Nephron progenitor cell (in vitro differentiated cells): ENCODE measurements around the gene CHIC2.

Source experiments
- DNase-seq: peaks from one replicate; pipeline ENCODE4 v3.0.0; 2021
- H3K27ac Mint-ChIP-seq: 2 replicates; pipeline ENCODE4 v1.8.0; 2021; ENCODE audit warnings: mild to moderate bottlenecking, moderate library complexity, mixed read lengths
- H3K27me3 Mint-ChIP-seq: 2 replicates; pipeline ENCODE4 v1.8.0; 2021; ENCODE audit warnings: mild to moderate bottlenecking, low read depth, mixed read lengths; ENCODE audit not compliant: poor library complexity
- H3K36me3 Mint-ChIP-seq: 2 replicates; pipeline ENCODE4 v1.8.0; 2021; ENCODE audit warnings: low read depth, mixed read lengths
- H3K4me1 Mint-ChIP-seq: 2 replicates; pipeline ENCODE4 v1.8.0; 2021; ENCODE audit warnings: mixed read lengths
- H3K4me3 Mint-ChIP-seq: 2 replicates; pipeline ENCODE4 v1.8.0; 2021; ENCODE audit warnings: mild to moderate bottlenecking, moderate library complexity, mixed read lengths
- H3K9me3 Mint-ChIP-seq: 2 replicates; pipeline ENCODE4 v1.8.0; 2021; ENCODE audit warnings: mild to moderate bottlenecking, moderate library complexity, mixed read lengths
- TF ChIP-seq, protein P1 (sequence below): fragments of 200-600 bp; sonication (generic); IDR thresholded peaks from 2 replicates; pipeline ENCODE4 v1.5.0; 2021; ENCODE audit warnings: antibody characterized with exemption

CHIC2 gene

DNA sequence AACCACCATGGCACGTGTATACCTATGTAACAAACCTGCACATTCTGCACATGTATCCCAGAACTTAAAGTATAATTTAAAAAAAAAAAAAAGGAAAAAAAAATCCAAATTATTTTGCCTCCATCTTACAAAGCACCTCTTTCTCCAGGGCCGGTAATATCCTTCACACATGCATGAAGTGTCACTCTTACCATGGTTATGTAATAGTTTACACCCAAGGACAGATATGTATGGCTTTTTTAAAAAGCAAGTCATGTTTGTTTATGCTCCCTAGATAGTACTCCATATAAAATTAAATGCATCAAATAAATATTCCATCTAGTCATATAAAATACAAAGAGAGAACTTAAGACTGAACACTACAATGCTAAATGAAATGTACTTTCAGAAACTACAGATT lies 22.5 kb downstream of the CHIC2 start:
- Mint-ChIP-seq H3K27me3 (no peaks in the 10 kb centered on the region), H3K4me3 (no peak overlapping the region), H3K27ac (no peak overlapping the region), H3K36me3 (peaks cover 67% of the 10 kb centered on the region), H3K4me1 (no peaks in the 10 kb centered on the region), H3K9me3 (peaks cover 29% of the 10 kb centered on the region)
- no peak for DNase-seq
- TF ChIP-seq, protein P1, sequence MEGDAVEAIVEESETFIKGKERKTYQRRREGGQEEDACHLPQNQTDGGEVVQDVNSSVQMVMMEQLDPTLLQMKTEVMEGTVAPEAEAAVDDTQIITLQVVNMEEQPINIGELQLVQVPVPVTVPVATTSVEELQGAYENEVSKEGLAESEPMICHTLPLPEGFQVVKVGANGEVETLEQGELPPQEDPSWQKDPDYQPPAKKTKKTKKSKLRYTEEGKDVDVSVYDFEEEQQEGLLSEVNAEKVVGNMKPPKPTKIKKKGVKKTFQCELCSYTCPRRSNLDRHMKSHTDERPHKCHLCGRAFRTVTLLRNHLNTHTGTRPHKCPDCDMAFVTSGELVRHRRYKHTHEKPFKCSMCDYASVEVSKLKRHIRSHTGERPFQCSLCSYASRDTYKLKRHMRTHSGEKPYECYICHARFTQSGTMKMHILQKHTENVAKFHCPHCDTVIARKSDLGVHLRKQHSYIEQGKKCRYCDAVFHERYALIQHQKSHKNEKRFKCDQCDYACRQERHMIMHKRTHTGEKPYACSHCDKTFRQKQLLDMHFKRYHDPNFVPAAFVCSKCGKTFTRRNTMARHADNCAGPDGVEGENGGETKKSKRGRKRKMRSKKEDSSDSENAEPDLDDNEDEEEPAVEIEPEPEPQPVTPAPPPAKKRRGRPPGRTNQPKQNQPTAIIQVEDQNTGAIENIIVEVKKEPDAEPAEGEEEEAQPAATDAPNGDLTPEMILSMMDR: no peak

- no peak for DNase-seq
- H3K4me1 Mint-ChIP-seq: peaks cover 3% of the 10 kb centered on the region
- peaks cover 67% of the 10 kb centered on the region for H3K36me3 Mint-ChIP-seq
- no peaks in the 10 kb centered on the region for H3K27me3 Mint-ChIP-seq
- peaks cover 20% of the 10 kb centered on the region for H3K9me3 Mint-ChIP-seq
- TF ChIP-seq, protein P1: no peak
- H3K4me3 Mint-ChIP-seq: no peak overlapping the region
- no peak overlapping the region for H3K27ac Mint-ChIP-seq
Observed at GRCh38 chr4:54041100-54041499, 23.3 kb downstream of the CHIC2 start.

- TF ChIP-seq, protein P1: no peak
- Mint-ChIP-seq H3K4me3 (no peak overlapping the region), H3K36me3 (peaks cover 77% of the 10 kb centered on the region), H3K9me3 (peaks cover 17% of the 10 kb centered on the region), H3K27me3 (no peaks in the 10 kb centered on the region), H3K27ac (no peak overlapping the region), H3K4me1 (peaks cover 6% of the 10 kb centered on the region)
- no peak for DNase-seq
Observed at GRCh38 chr4:54038056-54038455, 26.3 kb downstream of the CHIC2 start.

GRCh38 chr4:54036184-54036583 lies 28.2 kb downstream of the CHIC2 start:
- Mint-ChIP-seq H3K27me3 (no peaks in the 10 kb centered on the region), H3K36me3 (peaks cover 64% of the 10 kb centered on the region), H3K9me3 (peaks cover 12% of the 10 kb centered on the region), H3K4me3 (no peak overlapping the region), H3K27ac (no peak overlapping the region), H3K4me1 (peaks cover 14% of the 10 kb centered on the region)
- DNase-seq: no peak
- TF ChIP-seq, protein P1: no peak

DNA sequence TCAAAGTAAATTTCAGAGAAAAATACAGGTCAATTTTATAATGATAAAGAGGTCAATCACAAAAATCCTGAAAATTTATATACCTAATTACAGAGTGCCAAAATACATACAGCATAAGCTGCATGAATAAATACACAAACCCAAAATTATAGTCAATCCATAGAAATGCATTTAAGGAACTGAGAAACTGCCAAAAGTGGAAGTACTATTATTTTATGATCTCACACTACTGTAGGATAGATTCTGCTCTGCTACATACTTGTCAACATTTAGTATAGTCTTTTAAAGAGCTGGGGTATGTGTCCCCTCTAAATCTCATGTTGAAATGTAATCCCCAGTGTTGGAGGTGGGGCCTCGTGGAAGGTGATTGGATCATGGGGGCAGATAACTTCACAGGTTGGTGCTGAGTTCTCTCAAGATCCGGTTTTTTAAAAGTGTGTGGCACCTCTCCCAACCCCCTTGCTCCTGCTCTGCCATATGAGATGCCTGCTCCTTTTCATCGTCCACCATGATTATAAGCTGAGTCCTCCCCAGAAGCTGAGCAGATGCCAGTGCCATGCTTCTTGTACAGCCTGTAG lies 31.8 kb downstream of the CHIC2 start:
- H3K36me3 Mint-ChIP-seq: peaks cover 40% of the 10 kb centered on the region
- TF ChIP-seq, protein P1: no peak
- no peak for DNase-seq
- no peak overlapping the region for H3K27ac Mint-ChIP-seq
- H3K27me3 Mint-ChIP-seq: no peaks in the 10 kb centered on the region
- H3K4me3 Mint-ChIP-seq: peak overlapping the region; percentile 65
- H3K4me1 Mint-ChIP-seq: peaks cover 14% of the 10 kb centered on the region
- H3K9me3 Mint-ChIP-seq: peaks cover 12% of the 10 kb centered on the region

GRCh38 chr4:54027311-54027710 lies 37.1 kb downstream of the CHIC2 start:
- Mint-ChIP-seq H3K9me3 (peaks cover 5% of the 10 kb centered on the region), H3K27ac (no peak overlapping the region), H3K4me3 (no peak overlapping the region), H3K4me1 (peaks cover 1% of the 10 kb centered on the region), H3K27me3 (no peaks in the 10 kb centered on the region), H3K36me3 (no peaks in the 10 kb centered on the region)
- TF ChIP-seq, protein P1: no peak
- no peak for DNase-seq
